Fibroblast of lung (primary cell): ENCODE measurements around the gene SUN5.

Experiments used
- CTCF ChIP-seq, 2 donors: IDR thresholded peaks in 1 of 2; conservative IDR thresholded peaks in 1 of 2; 1 replicate in 1 of 2; 2 replicates in 1 of 2; pipeline ENCODE4 v1.5.1; 2011 to 2012; ENCODE audit warnings: low read length in 2 of 2, control low read depth in 1 of 2, inconsistent platforms in 1 of 2, low read depth in 1 of 2, mild to moderate bottlenecking in 1 of 2
- EZH2 ChIP-seq: IDR thresholded peaks from 2 replicates; pipeline ENCODE4 v1.5.1; 2012; ENCODE audit warnings: low read length, control low read depth, mild to moderate bottlenecking; ENCODE audit errors: missing control alignments

GRCh38 chr20:33015700-33016580, 11.7 kb upstream of the SUN5 start:
- TF ChIP-seq CTCF (conservative IDR thresholded peaks at IDR 0.05 in 1 of 2, IDR thresholded peaks at IDR 0.05 in 1 of 2; ENCODE audit: low read depth in 1 of 2, low read length in 2 of 2) (no peak), EZH2 (no peak)
